GM23338 (cell line): ENCODE results near the gene SLC6A13. TPM values are rescaled to one million over a fixed set of nuclear protein-coding genes. Genes with fewer than 3 reads are reported as not detected.

Experiments
- ATAC-seq: fragments of 200-7000 bp; cut with Tn5 transposase; 3 replicates; pipeline ENCODE4 v1.9.1; 2020
- DNase-seq: peaks from one replicate; pipeline ENCODE4 v3.0.0-alpha.2; 2015; ENCODE audit warnings: low spot score
- H2AFZ ChIP-seq: fragments of 200-600 bp; sonication (generic); 2 replicates; pipeline ENCODE4 v1.8.0; 2016; ENCODE audit warnings: antibody characterized with exemption, mild to moderate bottlenecking, moderate library complexity
- H3F3A ChIP-seq: fragments of 200-600 bp; sonication (generic); replicated peaks from 2 replicates; pipeline ENCODE4 v1.8.0; 2017; ENCODE audit warnings: antibody characterized with exemption, mixed run types, low read depth
- H3K27ac ChIP-seq: fragments of 200-600 bp; sonication (generic); 2 replicates; pipeline ENCODE4 v1.6.1; 2016; ENCODE audit warnings: low read depth
- H3K27me3 ChIP-seq: fragments of 200-600 bp; sonication (generic); 2 replicates; pipeline ENCODE4 v1.8.0; 2016; ENCODE audit warnings: mild to moderate bottlenecking, mixed run types, moderate library complexity; ENCODE audit not compliant: insufficient read depth
- H3K36me3 ChIP-seq: fragments of 200-600 bp; sonication (generic); 2 replicates; pipeline ENCODE4 v1.8.0; 2016; ENCODE audit warnings: mild to moderate bottlenecking; ENCODE audit not compliant: insufficient read depth
- H3K4me1 ChIP-seq: fragments of 200-600 bp; sonication (generic); 2 replicates; pipeline ENCODE4 v1.8.0; 2016; ENCODE audit warnings: mild to moderate bottlenecking, moderate library complexity; ENCODE audit not compliant: insufficient read depth
- H3K4me2 ChIP-seq: fragments of 200-600 bp; sonication (generic); 2 replicates; pipeline ENCODE4 v1.7.1; 2017; ENCODE audit warnings: mixed run types
- H3K4me3 ChIP-seq: fragments of 200-600 bp; sonication (generic); 2 replicates; pipeline ENCODE4 v1.6.1; 2016; ENCODE audit warnings: mixed run types
- H3K79me2 ChIP-seq: fragments of 200-600 bp; sonication (generic); replicated peaks from 2 replicates; pipeline ENCODE4 v1.8.0; 2017; ENCODE audit warnings: mild to moderate bottlenecking; ENCODE audit not compliant: insufficient read depth
- H3K9me2 ChIP-seq: fragments of 200-600 bp; sonication (generic); 2 replicates; pipeline ENCODE4 v1.8.0; 2017; ENCODE audit not compliant: insufficient read depth
- H4K20me1 ChIP-seq: fragments of 200-600 bp; sonication (generic); replicated peaks from 2 replicates; pipeline ENCODE4 v1.8.0; 2017; ENCODE audit warnings: mild to moderate bottlenecking; ENCODE audit not compliant: insufficient read depth
- H3K27ac Mint-ChIP-seq: 2 replicates; pipeline ENCODE4 v1.8.0; 2020; ENCODE audit warnings: inconsistent platforms, mild to moderate bottlenecking, moderate library complexity, mixed read lengths
- H3K27me3 Mint-ChIP-seq: 3 replicates; pipeline ENCODE4 v1.8.0; 2022; ENCODE audit warnings: low read depth, mild to moderate bottlenecking, moderate library complexity, mixed read lengths, inconsistent platforms; ENCODE audit not compliant: insufficient read depth, poor library complexity
- H3K36me3 Mint-ChIP-seq: 3 replicates; pipeline ENCODE4 v1.8.0; 2021; ENCODE audit warnings: low read depth, mild to moderate bottlenecking, inconsistent platforms, moderate library complexity, mixed read lengths
- H3K4me1 Mint-ChIP-seq: 3 replicates; pipeline ENCODE4 v1.8.0; 2020; ENCODE audit warnings: mild to moderate bottlenecking, inconsistent platforms, mixed read lengths
- H3K4me3 Mint-ChIP-seq: 3 replicates; pipeline ENCODE4 v1.8.0; 2021; ENCODE audit warnings: moderate library complexity, mild to moderate bottlenecking, inconsistent platforms, mixed read lengths
- H3K9me3 Mint-ChIP-seq: 3 replicates; pipeline ENCODE4 v1.8.0; 2020; ENCODE audit warnings: moderate library complexity, mild to moderate bottlenecking, inconsistent platforms, mixed read lengths
- CREB1 ChIP-seq: fragments of 250-450 bp; sonication (Bioruptor Pico); IDR thresholded peaks from 2 replicates; pipeline ENCODE4 v1.5.0; 2020; ENCODE audit warnings: low read depth, mild to moderate bottlenecking, moderate library complexity
- EZH2 ChIP-seq: fragments of 200-600 bp; sonication (generic); IDR thresholded peaks from one replicate; pipeline ENCODE4 v1.8.0; 2017; ENCODE audit warnings: antibody characterized with exemption, mild to moderate bottlenecking, low read depth; ENCODE audit not compliant: unreplicated experiment
- EZH2phosphoT487 ChIP-seq: fragments of 200-600 bp; sonication (generic); IDR thresholded peaks from one replicate; pipeline ENCODE4 v1.8.1; 2018; ENCODE audit warnings: antibody characterized with exemption; ENCODE audit not compliant: unreplicated experiment
- JUNB ChIP-seq: IDR thresholded peaks from one replicate; pipeline ENCODE4 v1.6.1; 2016; ENCODE audit warnings: antibody characterized with exemption; ENCODE audit not compliant: unreplicated experiment
- POLR2AphosphoS5 ChIP-seq: IDR thresholded peaks from 2 replicates; pipeline ENCODE4 v1.6.1; 2016; ENCODE audit warnings: antibody characterized with exemption, low read depth
- STAT1 ChIP-seq: IDR thresholded peaks from one replicate; pipeline ENCODE4 v1.6.1; 2016; ENCODE audit warnings: antibody characterized with exemption; ENCODE audit not compliant: unreplicated experiment
- ZNF331 ChIP-seq: fragments of 250-450 bp; sonication (Bioruptor Pico); IDR thresholded peaks from 2 replicates; pipeline ENCODE4 v1.5.0; 2020; ENCODE audit warnings: low read depth, mild to moderate bottlenecking, moderate library complexity
- polyA plus RNA-seq: library from polyadenylated mRNA; unstranded; fragments of >200 nt; fragmentation: Nextera tagmentation; extraction: Ambion mirVana; gene quantifications from 2 replicates; pipeline ENCODE4 v1.2.1, GENCODE V29; 2016
- total RNA-seq: library from RNA; depleted of rRNA; stranded (reverse); fragments of >200 nt; shearing (Covaris generic); gene quantifications from 2 replicates; pipeline ENCODE4 v1.2.3, GENCODE V29; 2014
- TF ChIP-seq, protein P1 (sequence below): fragments of 250-450 bp; sonication (Bioruptor Pico); IDR thresholded peaks from 2 replicates; pipeline ENCODE4 v1.5.0; 2020; ENCODE audit warnings: mild to moderate bottlenecking, moderate library complexity
- TF ChIP-seq, protein P2 (sequence below), 2 experiments: fragments of 200-600 bp in 1 of 2; sonication (generic) in 1 of 2; conservative IDR thresholded peaks; 2 replicates each; pipeline versions ENCODE4 v1.5.1 to v1.6.1; 2016 to 2017; ENCODE audit warnings: antibody characterized with exemption in 2 of 2, low read depth in 2 of 2, mild to moderate bottlenecking in 2 of 2, moderate library complexity in 1 of 2
- TF ChIP-seq, protein P3 (sequence below): IDR thresholded peaks from 2 replicates; pipeline ENCODE4 v1.6.1; 2016; ENCODE audit warnings: antibody characterized with exemption

SLC6A13 gene
- total and polyA plus RNA-seq, 2 experiments from 2014 or later, result not detected

DNA sequence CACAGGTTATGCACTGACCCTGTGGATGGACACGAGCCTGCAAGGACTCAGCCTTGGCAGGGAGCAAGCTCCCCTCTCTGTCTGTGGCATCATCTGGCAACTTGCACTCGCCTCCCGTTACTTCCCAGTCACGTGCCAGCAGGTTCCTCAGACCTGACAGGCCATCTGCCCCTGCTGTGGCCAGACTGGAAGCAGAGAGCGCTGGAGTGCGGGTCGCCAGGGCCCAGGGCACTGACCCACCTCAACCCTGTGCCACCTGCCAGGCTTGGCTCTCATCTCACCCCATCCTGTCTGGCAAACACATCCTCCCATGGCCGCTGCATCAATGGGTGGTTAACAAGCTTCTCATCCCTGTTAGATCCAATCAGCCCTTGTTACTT, 77.1 kb downstream of the SLC6A13 start (continued):
- TF ChIP-seq EZH2phosphoT487, result no peak
- TF ChIP-seq, protein P1, sequence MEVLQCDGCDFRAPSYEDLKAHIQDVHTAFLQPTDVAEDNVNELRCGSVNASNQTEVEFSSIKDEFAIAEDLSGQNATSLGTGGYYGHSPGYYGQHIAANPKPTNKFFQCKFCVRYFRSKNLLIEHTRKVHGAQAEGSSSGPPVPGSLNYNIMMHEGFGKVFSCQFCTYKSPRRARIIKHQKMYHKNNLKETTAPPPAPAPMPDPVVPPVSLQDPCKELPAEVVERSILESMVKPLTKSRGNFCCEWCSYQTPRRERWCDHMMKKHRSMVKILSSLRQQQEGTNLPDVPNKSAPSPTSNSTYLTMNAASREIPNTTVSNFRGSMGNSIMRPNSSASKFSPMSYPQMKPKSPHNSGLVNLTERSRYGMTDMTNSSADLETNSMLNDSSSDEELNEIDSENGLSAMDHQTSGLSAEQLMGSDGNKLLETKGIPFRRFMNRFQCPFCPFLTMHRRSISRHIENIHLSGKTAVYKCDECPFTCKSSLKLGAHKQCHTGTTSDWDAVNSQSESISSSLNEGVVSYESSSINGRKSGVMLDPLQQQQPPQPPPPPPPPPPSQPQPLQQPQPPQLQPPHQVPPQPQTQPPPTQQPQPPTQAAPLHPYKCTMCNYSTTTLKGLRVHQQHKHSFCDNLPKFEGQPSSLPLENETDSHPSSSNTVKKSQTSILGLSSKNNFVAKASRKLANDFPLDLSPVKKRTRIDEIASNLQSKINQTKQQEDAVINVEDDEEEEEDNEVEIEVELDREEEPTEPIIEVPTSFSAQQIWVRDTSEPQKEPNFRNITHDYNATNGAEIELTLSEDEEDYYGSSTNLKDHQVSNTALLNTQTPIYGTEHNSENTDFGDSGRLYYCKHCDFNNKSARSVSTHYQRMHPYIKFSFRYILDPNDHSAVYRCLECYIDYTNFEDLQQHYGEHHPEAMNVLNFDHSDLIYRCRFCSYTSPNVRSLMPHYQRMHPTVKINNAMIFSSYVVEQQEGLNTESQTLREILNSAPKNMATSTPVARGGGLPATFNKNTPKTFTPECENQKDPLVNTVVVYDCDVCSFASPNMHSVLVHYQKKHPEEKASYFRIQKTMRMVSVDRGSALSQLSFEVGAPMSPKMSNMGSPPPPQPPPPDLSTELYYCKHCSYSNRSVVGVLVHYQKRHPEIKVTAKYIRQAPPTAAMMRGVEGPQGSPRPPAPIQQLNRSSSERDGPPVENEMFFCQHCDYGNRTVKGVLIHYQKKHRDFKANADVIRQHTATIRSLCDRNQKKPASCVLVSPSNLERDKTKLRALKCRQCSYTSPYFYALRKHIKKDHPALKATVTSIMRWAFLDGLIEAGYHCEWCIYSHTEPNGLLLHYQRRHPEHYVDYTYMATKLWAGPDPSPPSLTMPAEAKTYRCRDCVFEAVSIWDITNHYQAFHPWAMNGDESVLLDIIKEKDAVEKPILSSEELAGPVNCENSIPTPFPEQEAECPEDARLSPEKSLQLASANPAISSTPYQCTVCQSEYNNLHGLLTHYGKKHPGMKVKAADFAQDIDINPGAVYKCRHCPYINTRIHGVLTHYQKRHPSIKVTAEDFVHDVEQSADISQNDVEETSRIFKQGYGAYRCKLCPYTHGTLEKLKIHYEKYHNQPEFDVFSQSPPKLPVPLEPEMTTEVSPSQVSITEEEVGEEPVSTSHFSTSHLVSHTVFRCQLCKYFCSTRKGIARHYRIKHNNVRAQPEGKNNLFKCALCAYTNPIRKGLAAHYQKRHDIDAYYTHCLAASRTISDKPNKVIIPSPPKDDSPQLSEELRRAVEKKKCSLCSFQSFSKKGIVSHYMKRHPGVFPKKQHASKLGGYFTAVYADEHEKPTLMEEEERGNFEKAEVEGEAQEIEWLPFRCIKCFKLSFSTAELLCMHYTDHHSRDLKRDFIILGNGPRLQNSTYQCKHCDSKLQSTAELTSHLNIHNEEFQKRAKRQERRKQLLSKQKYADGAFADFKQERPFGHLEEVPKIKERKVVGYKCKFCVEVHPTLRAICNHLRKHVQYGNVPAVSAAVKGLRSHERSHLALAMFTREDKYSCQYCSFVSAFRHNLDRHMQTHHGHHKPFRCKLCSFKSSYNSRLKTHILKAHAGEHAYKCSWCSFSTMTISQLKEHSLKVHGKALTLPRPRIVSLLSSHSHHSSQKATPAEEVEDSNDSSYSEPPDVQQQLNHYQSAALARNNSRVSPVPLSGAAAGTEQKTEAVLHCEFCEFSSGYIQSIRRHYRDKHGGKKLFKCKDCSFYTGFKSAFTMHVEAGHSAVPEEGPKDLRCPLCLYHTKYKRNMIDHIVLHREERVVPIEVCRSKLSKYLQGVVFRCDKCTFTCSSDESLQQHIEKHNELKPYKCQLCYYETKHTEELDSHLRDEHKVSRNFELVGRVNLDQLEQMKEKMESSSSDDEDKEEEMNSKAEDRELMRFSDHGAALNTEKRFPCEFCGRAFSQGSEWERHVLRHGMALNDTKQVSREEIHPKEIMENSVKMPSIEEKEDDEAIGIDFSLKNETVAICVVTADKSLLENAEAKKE (CRISPR knock-in tag), result no peak

DNA sequence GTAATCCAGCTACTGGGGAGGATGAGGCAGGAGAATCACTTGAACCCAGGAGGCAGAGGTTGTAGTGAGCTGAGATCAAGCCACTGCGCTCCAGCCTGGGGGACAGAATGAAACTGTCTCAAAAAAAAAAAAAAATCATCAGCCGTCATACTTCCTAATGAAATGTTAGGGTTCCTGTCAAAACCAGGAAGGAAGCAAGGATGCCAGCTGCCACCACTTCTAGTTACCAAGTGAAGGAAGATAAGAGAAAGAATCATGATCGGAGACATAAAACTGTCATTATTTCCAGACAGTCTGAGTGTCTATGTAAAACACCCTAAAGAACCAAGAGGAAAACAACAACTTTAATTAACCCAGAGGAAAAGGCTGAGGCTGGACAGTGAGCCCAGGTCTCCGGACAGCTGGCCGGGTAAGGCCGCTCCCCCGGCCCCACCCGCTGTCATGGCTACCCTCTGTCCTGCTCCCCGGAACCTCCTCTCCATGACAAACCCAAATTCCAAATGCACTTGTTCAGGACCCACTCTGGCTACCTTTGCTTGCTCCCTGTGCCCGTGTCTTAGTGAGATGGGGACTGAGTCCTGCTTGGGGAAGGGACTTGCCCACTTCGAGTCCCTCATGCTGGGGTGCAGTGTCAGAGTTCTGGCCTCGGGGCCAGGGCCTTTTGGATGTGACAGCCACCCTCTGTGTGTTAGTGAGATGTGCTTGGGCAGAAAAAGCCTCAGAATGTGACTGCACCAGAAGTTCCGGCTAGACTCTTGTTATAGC, 77.6 kb downstream of the SLC6A13 start:
- ATAC-seq (no peak), DNase-seq (no peak)
- H3K4me1 ChIP-seq, result peaks cover 3% of the 10 kb centered on the region; the same call in 1 of the 2 replicates
- no peak overlapping the region for H3K27ac ChIP-seq
- no peak overlapping the region for H2AFZ ChIP-seq
- H3K4me3 ChIP-seq, result no peak overlapping the region
- peaks cover 7% of the 10 kb centered on the region for H3K4me1 Mint-ChIP-seq
- no peaks in the 10 kb centered on the region for H3F3A ChIP-seq
- H3K36me3 ChIP-seq, result no peaks in the 10 kb centered on the region; the same call in 1 of the 2 replicates
- peaks cover 22% of the 10 kb centered on the region for H3K27me3 Mint-ChIP-seq
- H3K27ac Mint-ChIP-seq, result no peak overlapping the region
- H3K79me2 ChIP-seq, result no peaks in the 10 kb centered on the region
- peaks cover 2% of the 10 kb centered on the region; the same call in 2 of the 3 replicates for H3K9me3 Mint-ChIP-seq
- no peak overlapping the region for H3K4me3 Mint-ChIP-seq
- no peak overlapping the region for H3K4me2 ChIP-seq
- peaks cover 19% of the 10 kb centered on the region; the same call in 1 of the 2 replicates for H3K27me3 ChIP-seq
- no peaks in the 10 kb centered on the region for H4K20me1 ChIP-seq
- H3K36me3 Mint-ChIP-seq, result no peaks in the 10 kb centered on the region; the same call in 2 of the 3 replicates
- H3K9me2 ChIP-seq, result no peaks in the 10 kb centered on the region
- TF ChIP-seq EZH2phosphoT487 (no peak), STAT1 (no peak), EZH2 (no peak), CREB1 (no peak), JUNB (no peak), ZNF331 (no peak), POLR2AphosphoS5 (no peak)
- TF ChIP-seq, protein P2, sequence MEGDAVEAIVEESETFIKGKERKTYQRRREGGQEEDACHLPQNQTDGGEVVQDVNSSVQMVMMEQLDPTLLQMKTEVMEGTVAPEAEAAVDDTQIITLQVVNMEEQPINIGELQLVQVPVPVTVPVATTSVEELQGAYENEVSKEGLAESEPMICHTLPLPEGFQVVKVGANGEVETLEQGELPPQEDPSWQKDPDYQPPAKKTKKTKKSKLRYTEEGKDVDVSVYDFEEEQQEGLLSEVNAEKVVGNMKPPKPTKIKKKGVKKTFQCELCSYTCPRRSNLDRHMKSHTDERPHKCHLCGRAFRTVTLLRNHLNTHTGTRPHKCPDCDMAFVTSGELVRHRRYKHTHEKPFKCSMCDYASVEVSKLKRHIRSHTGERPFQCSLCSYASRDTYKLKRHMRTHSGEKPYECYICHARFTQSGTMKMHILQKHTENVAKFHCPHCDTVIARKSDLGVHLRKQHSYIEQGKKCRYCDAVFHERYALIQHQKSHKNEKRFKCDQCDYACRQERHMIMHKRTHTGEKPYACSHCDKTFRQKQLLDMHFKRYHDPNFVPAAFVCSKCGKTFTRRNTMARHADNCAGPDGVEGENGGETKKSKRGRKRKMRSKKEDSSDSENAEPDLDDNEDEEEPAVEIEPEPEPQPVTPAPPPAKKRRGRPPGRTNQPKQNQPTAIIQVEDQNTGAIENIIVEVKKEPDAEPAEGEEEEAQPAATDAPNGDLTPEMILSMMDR (conservative IDR thresholded peaks at IDR 0.05; ENCODE audit: low read depth in 2 of 2), result no peak
- TF ChIP-seq, protein P3, sequence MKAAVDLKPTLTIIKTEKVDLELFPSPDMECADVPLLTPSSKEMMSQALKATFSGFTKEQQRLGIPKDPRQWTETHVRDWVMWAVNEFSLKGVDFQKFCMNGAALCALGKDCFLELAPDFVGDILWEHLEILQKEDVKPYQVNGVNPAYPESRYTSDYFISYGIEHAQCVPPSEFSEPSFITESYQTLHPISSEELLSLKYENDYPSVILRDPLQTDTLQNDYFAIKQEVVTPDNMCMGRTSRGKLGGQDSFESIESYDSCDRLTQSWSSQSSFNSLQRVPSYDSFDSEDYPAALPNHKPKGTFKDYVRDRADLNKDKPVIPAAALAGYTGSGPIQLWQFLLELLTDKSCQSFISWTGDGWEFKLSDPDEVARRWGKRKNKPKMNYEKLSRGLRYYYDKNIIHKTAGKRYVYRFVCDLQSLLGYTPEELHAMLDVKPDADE, result no peak
